Right ventricle myocardium superior (tissue), 1 donor: ENCODE results near the gene ZNFX1. TPM values are rescaled to one million over a fixed set of nuclear protein-coding genes. Genes with fewer than 3 reads are reported as not detected.

ENCODE experiments used
- ATAC-seq: fragments of 200-7000 bp; cut with Tn5 transposase; one replicate; pipeline ENCODE4 v1.9.1; 2020; ENCODE audit warnings: mild to moderate bottlenecking; ENCODE audit not compliant: poor library complexity
- DNase-seq: peaks from one replicate; pipeline ENCODE4 v3.0.0-alpha.2; 2020
- intact Hi-C: fragments of 100-400 bp; cut with DNase I; formaldehyde crosslinking; loops from one replicate; pipeline ENCODE4 v1.11.2; 2022
- total RNA-seq: library from RNA; stranded (reverse); fragmentation: NEBNext Ultra II Directional; extraction: Animal tissue kit (Norgen Biotek cat#: 25700); gene quantifications from one replicate; pipeline ENCODE4 v1.2.1, GENCODE V29; 2021
- donor health status: DM: no; HTN: yes; CAD: no; lungs with severe emphysema.

The ZNFX1 gene
- total RNA-seq, 1 donor from 2014 or later = 19.8 TPM

DNA sequence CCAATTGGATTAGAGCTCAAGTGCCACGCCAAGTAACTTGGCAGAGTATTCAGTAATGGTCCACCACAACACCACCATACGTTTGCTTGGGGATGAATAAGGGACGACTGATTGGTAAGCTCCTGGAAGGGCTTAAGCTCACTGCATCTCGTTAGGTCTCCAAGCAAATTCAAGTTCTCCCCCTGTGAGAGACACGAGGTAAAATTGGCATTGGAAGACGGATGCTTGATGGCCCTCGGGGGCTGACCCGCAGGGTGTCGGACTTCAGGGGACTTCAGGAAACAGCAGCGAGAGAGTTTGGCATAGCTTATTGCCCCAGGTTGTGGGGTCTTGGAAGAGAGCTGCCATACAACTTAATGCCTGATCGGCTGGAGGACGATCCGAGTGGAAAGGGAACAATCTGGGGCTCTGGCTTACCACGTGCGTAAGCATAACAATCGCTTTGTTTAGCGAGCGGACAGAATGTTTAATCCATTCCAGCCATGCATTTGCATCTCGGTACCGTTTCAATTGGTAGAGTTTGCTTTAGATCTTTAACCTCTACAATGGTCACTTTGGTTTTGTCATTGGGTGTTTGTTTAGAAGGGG is 4.8 kb upstream of the ZNFX1 start:
- intact Hi-C loops = no loop called here
- ATAC-seq = no peak
- no peak for DNase-seq

DNA sequence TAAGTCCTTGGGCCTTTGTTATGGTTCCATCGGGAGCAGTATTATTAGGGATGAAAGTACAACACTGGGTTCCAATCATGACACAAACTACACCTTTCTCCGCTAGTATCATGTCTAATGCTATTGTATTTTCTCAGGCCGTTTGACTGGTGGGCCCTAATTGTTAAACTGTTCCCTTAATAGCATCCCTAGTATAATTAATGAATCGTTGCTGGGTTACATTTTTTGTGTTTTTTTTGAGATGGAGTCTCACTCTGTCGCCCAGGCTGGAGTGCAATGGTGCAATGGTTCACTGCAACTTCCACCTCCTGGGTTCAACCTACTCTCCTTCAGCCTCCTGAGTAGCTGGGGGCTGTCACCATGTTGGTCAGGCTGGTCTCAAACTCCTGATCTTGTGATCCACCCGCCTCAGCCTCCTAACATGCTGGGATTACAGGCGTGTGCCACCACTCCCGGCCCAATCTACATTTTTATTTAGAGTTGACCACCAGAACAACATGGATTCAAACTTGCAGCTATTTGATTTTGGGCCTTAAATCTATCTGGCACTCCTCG is 4.1 kb upstream of the ZNFX1 start:
- ATAC-seq = no peak
- DNase-seq = no peak
- intact Hi-C loops = no loop called here

DNA sequence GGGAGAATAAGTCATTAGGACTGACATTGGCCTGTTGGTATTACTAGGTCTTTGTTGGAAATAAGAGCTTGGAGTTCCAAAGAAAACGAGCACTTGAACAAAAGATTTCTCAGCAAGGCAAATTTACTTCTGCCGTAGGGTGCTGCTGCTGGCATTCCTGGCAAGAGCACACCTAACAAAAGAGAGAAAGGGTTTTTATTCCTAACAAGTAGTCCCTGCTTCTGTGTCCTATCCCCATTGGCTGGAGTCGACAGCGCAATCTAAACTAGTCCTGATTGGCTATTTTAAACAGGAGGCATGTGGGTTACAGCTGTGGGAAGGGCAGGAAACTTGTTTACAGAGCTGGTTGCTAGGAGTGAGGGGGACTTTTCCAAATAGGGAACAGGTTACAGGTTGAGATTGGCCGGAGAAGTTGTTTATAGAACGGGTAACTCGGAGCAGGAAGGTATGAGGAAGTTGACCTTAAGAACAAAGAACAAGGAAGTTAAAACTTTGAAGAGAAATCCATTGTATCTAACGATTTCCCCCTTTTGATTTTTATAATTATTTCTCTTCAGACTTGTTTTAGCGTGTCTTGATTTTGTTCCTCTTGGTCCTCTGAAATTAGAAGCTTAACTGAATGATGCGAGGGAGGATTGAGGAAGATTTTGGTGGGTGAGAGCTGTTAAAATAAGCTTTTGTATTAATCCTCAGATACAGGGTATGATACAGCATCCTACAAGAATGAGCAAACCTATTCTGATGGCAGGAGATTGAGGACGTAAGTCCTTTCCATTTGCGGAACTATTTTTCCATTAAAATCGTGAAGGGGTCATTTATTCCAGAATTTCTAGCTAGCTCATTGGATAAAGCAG is 3.4 kb upstream of the ZNFX1 start:
- no peak for ATAC-seq
- intact Hi-C loops = no loop called here
- no peak for DNase-seq

DNA sequence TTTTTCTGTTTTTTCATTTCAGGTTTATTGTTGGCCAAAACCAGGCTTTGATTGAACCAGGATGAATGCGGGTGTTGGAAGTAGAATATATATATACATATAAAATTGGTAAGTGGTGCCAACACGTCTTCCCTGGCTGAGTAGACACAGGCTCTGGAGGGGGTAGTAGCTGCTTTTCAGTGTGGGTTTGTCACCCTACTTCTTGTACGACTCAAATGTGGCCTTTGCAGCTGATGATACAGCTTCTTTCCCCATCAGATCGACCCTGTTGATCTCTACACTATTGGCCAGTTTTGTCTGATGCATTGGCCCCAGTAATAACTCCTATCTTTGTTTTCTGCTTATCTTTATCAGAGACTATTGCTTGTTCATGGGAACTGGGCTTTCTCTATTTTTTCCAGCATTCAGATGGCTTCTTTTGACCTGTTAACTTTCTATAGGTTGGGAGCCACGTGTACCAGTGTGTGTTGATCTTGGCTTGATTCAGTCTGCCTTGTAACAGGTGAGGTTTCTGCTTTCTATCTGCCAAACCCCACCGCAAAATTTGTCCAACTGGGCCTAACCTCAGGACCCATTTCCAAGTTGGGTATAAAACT is 2.7 kb upstream of the ZNFX1 start:
- ATAC-seq = no peak
- DNase-seq = no peak
- intact Hi-C loops = no loop called here

DNA sequence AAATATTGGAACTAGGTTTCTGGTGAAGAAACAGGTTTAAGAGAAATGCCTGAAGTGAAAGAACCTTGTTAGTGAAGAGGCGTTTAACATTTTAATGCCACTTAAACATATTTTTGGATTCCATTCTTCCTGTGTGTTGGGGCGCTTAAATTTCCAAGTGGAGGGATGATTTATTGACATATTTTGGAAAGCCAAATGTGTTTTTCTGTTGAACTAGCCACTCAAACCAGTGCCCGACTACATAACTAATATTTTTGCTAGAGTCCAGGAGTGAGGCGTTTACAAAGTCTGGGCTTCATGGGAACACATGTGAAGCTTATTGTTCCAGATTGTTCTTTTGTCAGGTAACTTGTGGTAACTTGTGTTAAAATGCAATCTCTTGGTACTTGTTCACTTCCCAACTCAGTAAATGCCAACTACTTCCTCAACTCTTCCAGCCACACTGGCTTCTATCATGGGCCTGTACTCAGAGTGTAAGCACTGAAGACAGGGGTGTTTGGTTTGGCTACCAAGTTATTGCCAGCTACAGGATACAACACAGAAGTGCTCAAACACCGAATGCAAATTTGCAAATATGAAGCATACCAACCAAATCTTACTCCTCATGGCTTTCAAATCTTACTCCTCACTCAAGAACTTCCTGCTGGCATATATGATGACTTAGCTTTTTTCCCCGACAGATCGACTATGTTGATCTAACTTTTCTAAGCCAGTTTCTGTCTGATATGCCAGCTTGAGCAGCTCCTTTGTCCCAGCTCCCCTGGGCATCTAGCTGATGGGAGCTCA is 2.0 kb upstream of the ZNFX1 start:
- intact Hi-C loops = no loop called here
- ATAC-seq = no peak
- no peak for DNase-seq

DNA sequence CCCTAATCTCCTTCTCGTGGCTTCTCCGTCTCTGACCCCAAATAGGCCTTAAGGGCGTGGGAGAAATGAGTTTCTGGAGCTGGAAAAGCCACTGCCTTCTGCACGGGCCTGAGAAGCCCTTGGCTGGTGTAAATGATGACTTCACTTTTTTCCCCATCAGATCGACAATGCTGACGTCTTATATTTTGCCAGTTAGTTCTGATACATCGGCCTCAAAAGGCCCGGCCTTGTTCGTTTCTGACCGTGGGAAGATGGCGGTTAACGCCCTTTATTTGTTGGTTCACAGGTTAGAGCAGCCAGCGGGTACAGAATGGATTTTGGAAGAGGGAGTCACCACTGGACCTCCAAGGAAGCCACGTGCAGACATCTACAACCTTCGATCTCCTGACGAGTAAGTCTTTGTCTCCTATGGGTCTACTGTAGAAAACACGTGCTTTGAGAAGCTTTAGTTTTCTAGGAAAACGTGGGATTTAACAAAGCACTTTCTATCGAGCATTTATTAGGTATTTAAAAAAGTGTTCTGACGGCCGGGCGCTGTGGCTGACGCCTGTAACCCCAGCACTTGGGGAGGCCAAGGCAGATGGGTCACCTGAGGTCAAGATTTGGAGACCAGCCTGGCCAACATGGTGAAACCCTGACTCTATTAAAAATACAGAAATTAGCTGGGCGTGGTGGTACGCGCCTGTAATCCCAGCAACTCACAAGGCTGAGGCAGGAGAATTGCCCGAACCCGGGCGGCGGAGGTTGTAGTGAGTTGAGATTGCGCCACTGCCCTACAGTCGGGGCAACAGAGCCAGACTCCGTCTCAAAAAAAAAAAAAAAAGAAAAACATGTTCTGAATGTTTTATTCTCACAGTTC is 1.2 kb upstream of the ZNFX1 start:
- peak; percentile 52 for DNase-seq
- ATAC-seq = no peak
- intact Hi-C loops = no loop called here

DNA sequence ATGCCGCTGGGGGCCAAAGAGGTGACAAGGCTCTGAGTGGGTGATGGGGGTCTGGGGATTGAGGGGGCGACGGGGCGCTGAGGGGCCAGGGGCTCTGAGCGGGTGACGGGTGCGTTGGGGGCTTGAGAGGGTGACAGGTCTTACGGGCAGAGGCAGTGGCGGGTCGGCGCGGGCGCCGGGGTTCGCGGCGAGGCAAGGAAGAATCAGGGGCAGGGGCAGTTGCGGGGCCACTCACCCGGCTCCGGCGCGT is 146 bp downstream of the ZNFX1 start:
- intact Hi-C loops = no loop called here
- no peak for DNase-seq
- ATAC-seq = no peak

DNA sequence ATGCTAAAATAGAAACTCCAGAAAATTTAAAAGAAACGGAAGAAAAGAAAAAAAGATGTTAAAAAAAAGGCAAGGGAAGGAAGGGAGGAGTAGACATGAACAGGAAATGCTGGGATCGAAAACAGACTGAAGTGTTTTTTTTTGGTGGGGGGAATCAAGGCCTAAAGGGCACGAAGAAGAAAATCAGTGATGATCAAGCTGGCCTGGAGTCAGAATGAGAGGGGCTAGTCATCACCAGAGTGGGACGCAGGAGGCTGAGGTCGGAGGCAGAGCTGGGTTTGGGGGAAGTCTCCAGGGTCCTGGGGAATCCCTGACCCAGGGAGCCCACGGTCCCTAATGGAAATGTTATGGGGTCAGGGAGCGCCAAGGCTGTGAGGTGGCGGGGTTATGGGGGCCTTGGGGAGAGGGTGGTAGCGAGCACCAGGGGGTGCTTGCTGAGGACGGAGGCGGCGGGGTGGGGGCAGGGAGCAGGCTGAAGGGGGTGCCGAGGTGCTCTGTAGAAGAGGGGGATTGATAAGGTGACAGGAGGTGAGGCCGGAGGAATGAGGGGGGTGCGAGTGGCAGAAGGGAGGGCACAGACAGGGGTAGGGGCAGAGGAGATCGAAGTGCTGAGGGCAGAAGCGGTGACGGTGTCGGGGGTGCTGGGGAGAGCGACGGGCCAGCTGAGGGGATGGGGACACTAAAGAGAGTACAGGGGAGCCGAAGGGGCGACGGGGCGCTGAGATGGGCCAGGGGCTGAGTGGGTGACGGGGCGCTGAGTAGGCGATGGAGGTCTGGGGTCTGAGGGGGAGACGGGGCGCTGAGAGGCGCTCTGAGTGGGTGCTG is 684 bp downstream of the ZNFX1 start:
- ATAC-seq = peak; percentile 4
- intact Hi-C loops = no loop called here
- DNase-seq = peak; percentile 62

DNA sequence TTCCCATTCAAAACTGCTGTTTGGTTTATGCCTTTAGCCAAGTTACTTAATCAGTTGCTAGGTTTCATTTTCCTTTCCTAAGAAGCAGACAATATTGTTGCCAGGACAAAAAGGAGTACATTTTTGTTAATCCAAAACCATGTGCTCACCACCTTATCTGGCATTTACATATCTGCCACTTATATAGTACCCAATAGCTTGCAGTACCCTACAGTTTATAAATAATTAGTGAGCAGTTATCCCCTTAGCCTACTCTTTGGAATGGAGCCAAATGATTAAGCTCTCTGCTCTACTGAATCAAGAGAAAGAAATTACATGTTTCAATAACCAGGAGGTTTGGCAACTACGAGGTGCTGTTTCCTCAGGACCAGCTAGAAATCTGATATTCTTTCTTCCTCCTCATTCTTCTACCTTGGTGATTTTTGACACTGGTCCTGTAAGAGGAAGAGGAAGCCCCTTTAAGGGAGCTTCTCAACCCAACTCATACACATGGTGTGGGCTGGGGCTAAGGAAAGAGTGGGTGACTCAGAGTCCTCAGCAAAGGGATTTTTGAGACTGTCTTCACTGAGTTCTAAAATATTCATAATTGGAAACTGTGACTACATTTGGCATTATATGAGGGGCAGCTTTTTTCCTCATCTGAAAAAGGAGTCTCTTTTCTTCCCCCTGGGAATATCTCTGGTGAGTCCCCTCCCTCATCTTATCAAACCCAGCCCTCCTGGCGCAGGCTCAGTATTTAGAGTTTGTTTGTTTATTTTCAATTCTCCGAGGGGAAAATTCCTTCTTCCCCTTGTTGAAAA is 1.5 kb downstream of the ZNFX1 start:
- peak; percentile 46 for DNase-seq
- intact Hi-C loops = no loop called here
- ATAC-seq = no peak

DNA sequence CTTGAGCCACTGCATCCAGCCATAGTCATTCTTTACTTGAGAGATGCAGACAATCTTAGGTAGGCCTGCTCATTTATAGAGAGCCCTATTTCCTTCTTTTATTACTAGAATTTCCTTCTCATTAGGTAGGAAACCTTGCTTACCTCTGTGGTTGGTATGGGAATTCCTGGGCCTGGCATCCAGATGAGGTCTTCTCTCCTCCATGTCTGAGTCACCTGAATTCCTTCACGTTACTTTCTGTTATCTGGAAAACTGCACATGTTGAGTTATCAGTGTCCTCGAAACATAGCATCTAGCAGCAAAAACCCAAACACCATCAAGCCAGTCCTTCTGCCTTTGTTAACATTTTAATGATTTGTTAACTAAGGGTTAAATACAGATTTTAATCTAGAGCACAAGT is 2.2 kb downstream of the ZNFX1 start:
- intact Hi-C loops = no loop called here
- no peak for ATAC-seq
- DNase-seq = no peak

DNA sequence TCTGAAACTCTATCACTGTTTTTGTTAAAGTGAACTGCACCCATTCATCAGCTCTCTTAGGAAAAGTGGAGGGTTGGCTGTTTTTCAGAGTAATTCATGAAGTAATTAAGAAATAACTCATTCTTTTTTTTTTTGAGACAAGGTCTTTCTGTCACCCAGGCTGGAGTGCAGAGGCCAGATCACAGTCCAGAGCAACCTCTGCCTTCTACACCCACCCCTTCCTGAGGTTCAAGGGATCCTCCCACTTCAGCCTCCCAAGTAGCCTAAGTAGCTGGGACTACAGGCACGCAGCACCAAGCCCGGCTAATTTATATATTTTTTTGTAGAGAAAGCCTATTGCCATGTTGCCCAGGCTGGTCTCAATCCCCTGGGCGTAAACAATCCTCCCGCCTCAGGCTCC is 2.6 kb downstream of the ZNFX1 start:
- ATAC-seq = no peak
- intact Hi-C loops = no loop called here

DNA sequence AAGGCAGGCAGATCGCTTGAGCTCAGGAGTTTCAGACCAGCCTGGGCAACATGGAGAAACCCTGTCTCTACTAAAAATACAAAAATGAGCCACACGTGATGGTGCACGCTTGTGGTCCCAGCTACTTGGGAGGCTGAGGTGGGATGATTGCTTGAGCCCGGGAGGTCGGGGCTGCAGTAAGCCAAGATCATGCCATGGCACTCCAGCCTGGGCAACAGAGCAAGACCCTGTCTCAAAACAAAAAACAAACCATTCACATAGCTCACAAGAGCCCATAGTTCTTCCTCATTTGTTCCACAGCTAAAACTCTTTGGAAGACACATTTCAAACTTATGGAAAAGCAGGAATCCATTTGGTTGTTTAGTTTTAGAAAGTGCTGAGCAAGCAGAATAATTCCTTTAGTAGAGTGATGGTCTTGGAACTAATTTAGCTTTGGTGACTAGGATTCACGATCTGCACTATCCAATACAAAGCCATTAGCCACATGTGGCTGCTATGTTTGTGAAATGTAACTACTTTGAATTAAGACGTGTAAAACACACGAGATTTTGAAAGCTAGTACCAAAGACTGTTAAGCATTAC is 4.1 kb downstream of the ZNFX1 start:
- intact Hi-C loops = no loop called here
- ATAC-seq = no peak
- DNase-seq = no peak

More for the DNA sequence above, 2.6 kb downstream of the ZNFX1 start:
- DNase-seq = no peak

DNA sequence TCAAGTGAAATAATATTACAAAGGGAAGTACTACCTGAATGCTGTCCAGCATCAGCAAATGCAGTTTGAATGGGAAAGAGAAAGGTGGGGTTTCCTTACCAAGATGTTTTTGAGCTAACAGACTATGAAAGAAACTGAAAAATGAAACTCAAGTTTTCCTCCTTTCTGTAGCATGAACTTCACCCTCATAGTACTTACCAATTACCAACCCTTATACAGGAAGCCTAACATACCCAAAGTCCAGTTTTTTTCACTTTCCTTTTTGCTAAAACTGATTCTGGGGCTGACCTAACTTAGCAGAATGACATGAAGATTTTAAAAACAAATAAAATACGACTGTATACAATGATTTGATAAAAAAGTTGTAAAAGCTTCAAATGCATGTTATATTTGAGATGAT is 5.2 kb downstream of the ZNFX1 start:
- intact Hi-C loops = no loop called here
- DNase-seq (no peak), ATAC-seq (no peak)

DNA sequence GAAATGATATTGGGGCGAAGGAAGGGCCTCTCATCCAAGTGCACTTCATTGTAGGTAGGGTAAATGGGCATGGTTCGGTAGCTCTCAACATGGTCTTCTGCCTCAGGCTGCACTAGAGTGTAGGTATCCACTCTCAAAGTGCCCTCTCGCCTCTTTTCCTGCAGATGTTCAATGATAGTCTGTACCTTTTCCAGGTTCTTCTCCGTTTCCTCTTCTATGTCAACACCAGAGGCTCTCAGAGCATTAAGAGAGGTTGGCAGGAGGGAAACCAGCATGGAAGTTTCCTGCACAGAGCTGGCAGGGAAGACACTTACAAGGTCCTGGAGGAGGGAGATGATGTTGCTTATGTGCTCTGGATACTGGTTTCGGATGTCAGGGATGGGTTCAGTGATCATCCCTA is 7.1 kb downstream of the ZNFX1 start:
- ATAC-seq (no peak), DNase-seq (no peak)
- intact Hi-C loops = no loop called here

DNA sequence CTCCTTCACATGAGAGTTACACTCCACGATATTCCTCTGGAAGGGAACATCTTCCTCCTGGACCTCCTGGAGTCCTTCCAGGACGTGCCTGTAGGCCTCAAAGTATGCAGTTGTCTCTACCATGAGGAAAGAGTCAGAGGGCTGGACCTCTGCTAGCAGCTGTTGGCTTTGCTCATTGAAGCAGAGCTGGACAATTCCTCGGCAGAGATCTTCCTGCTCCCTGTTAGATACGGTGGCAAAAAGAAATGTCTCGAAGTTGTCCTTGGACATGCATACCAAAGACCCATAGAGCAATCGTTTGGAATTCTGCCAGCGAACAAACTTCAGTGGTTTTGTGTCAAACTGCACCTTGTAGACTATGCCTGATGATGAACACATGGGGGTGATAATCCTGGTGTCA is 7.7 kb downstream of the ZNFX1 start:
- intact Hi-C loops = no loop called here
- no peak for DNase-seq
- ATAC-seq = no peak

DNA sequence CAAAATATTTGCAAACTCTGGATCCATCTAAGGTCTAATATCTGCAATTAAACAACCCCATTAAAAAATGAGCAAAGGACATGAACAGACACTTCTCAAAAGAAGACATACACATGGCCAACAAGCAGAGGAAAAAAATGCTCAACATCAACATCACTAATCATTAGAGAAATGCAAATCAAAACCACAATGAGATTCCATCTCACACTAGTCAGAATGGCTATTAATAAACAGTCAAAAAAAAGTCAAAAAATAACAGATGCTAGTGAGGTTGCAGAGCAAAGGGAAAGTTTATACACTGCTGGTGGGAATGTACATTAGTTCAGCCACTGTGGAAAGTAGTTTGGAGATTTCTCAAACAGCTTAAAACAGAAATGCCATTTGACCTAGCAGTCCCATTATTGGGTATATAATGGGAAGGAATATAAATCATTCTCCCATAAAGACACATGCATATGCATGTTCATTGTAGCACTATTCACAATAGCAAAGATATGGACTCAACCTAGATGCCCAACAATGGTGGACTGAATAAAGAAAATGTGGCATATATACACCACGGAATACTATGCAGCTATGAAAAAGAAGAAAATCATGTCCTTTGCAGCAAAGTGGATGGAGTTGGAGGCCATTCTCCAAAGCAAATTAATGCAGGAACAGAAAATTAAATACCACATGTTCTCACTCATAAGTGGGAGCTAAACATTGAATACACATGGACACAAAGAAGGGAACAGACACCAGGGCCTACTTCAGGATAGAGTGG is 9.1 kb downstream of the ZNFX1 start:
- no peak for DNase-seq
- intact Hi-C loops = no loop called here
- no peak for ATAC-seq
